ENCODE measurements around the gene TYW5. TPM values are rescaled to one million over a fixed set of nuclear protein-coding genes. Genes with fewer than 3 reads are reported as not detected.

TYW5 gene
- total RNA-seq, 1 experiment from 2014 or later, result 9.0 TPM

GRCh38 chr2:199991691-199992090 lies 36.4 kb upstream of the TYW5 start:
- Histone ChIP-seq H3K9ac (ENCODE audit: low read length) (no peak overlapping the region), H3K9me2 (replicated peaks; ENCODE audit: low read length) (no peaks in the 10 kb centered on the region; the same call in 1 of the 2 replicates), H3K27me3 (ENCODE audit: low read length) (no peaks in the 10 kb centered on the region), H3K27ac (ENCODE audit: low read length) (no peak overlapping the region), H4K20me1 (ENCODE audit: low read length) (no peaks in the 10 kb centered on the region), H3K4me3 (ENCODE audit: low read length) (no peak overlapping the region), H3K4me1 (ENCODE audit: insufficient read depth, low read length) (no peaks in the 10 kb centered on the region), H3K4me2 (ENCODE audit: low read length) (no peak overlapping the region), H2AFZ (ENCODE audit: low read length) (no peak overlapping the region), H3K36me3 (ENCODE audit: low read depth, low read length) (no peaks in the 10 kb centered on the region), H3K79me2 (ENCODE audit: low read length) (no peaks in the 10 kb centered on the region), H3K9me3 (ENCODE audit: low read length) (no peaks in the 10 kb centered on the region), H3F3A (ENCODE audit: low read length, unreplicated experiment) (no peaks in the 10 kb centered on the region)
- intact Hi-C loops (cut with micrococcal nuclease), result no loop called here
- TF ChIP-seq CTCF (conservative IDR thresholded peaks at IDR 0.05; ENCODE audit: low read depth, low read length) (no peak), EZH2 (IDR thresholded peaks at IDR 0.05; ENCODE audit: low read length, unreplicated experiment) (no peak), EZH2phosphoT487 (IDR thresholded peaks at IDR 0.05; ENCODE audit: borderline replicate concordance, low read length) (no peak)
- ChIA-PET POLR2A (ENCODE audit: unreplicated experiment) (no interaction called here), CTCF (no interaction called here)
- no TSS peak for BruUV-seq (replicated peaks)
- ATAC-seq (no peak), DNase-seq (no peak)

- no peak overlapping the region for H3K4me2 ChIP-seq (ENCODE audit: low read length)
- no peaks in the 10 kb centered on the region; the same call in 1 of the 2 replicates for H3K9me2 ChIP-seq (replicated peaks; ENCODE audit: low read length)
- DNase-seq (no peak), ATAC-seq (no peak)
- no peaks in the 10 kb centered on the region for H3K79me2 ChIP-seq (ENCODE audit: low read length)
- H3K4me3 ChIP-seq (ENCODE audit: low read length), result no peak overlapping the region
- H3K4me1 ChIP-seq (ENCODE audit: insufficient read depth, low read length), result no peaks in the 10 kb centered on the region; the same call in 1 of the 2 replicates
- TF ChIP-seq EZH2phosphoT487 (IDR thresholded peaks at IDR 0.05; ENCODE audit: borderline replicate concordance, low read length), result no peak
- TF ChIP-seq EZH2 (IDR thresholded peaks at IDR 0.05; ENCODE audit: low read length, unreplicated experiment), result no peak
- TF ChIP-seq CTCF (conservative IDR thresholded peaks at IDR 0.05; ENCODE audit: low read depth, low read length), result no peak
- CTCF ChIA-PET, result interaction anchor here (0.6 kb wide), 1 partner anchor 147 kb away, joined by 3 read pairs; no protein-coding TSS in a partner anchor
- no peaks in the 10 kb centered on the region for H4K20me1 ChIP-seq (ENCODE audit: low read length)
- no peaks in the 10 kb centered on the region for H3K27me3 ChIP-seq (ENCODE audit: low read length)
- H3K36me3 ChIP-seq (ENCODE audit: low read depth, low read length), result no peaks in the 10 kb centered on the region
- H3F3A ChIP-seq (ENCODE audit: low read length, unreplicated experiment), result no peaks in the 10 kb centered on the region
- no peak overlapping the region for H3K27ac ChIP-seq (ENCODE audit: low read length)
- intact Hi-C loops (cut with micrococcal nuclease), result loop anchor here (10.0 kb wide), 1 partner anchor 145 kb away; no protein-coding TSS in a partner anchor
- POLR2A ChIA-PET (ENCODE audit: unreplicated experiment), result no interaction called here
- no peaks in the 10 kb centered on the region for H3K9me3 ChIP-seq (ENCODE audit: low read length)
- H3K9ac ChIP-seq (ENCODE audit: low read length), result no peak overlapping the region
- BruUV-seq (replicated peaks), result no TSS peak
- H2AFZ ChIP-seq (ENCODE audit: low read length), result no peak overlapping the region
Observed at GRCh38 chr2:199989822-199990221, 34.5 kb upstream of the TYW5 start.

GRCh38 chr2:199988151-199988550 lies 32.9 kb upstream of the TYW5 start:
- no TSS peak for BruUV-seq (replicated peaks)

More at GRCh38 chr2:199988151-199988550, 32.9 kb upstream of the TYW5 start:
- Histone ChIP-seq H3K27ac (ENCODE audit: low read length) (no peak overlapping the region), H2AFZ (ENCODE audit: low read length) (no peak overlapping the region), H4K20me1 (ENCODE audit: low read length) (no peaks in the 10 kb centered on the region), H3F3A (ENCODE audit: low read length, unreplicated experiment) (no peaks in the 10 kb centered on the region), H3K36me3 (ENCODE audit: low read depth, low read length) (no peaks in the 10 kb centered on the region), H3K9me3 (ENCODE audit: low read length) (no peaks in the 10 kb centered on the region), H3K79me2 (ENCODE audit: low read length) (no peaks in the 10 kb centered on the region), H3K4me1 (ENCODE audit: insufficient read depth, low read length) (no peaks in the 10 kb centered on the region; the same call in 1 of the 2 replicates), H3K9ac (ENCODE audit: low read length) (no peak overlapping the region), H3K4me2 (ENCODE audit: low read length) (no peak overlapping the region), H3K4me3 (ENCODE audit: low read length) (no peak overlapping the region), H3K9me2 (replicated peaks; ENCODE audit: low read length) (no peaks in the 10 kb centered on the region; the same call in 1 of the 2 replicates), H3K27me3 (ENCODE audit: low read length) (no peaks in the 10 kb centered on the region)
- ATAC-seq (no peak), DNase-seq (no peak)
- CTCF ChIA-PET, result no interaction called here
- TF ChIP-seq EZH2 (IDR thresholded peaks at IDR 0.05; ENCODE audit: low read length, unreplicated experiment) (no peak), EZH2phosphoT487 (IDR thresholded peaks at IDR 0.05; ENCODE audit: borderline replicate concordance, low read length) (no peak), CTCF (conservative IDR thresholded peaks at IDR 0.05; ENCODE audit: low read depth, low read length) (no peak)
- POLR2A ChIA-PET (ENCODE audit: unreplicated experiment), result no interaction called here
- intact Hi-C loops (cut with micrococcal nuclease), result loop anchor here (10.0 kb wide), 1 partner anchor 147 kb away; no protein-coding TSS in a partner anchor

Measured in PC-3 (cell line).